GM13976 (cell line): Measurements from ENCODE around the gene DDIAS.
"Not testable (repeated sequence)": the region's sequence is repeated elsewhere in the genome, so short reads cannot be mapped to it uniquely, and the experiment has no call there.

Experiments
- DNase-seq: peaks from one replicate; pipeline ENCODE4 v3.0.0; 2012; ENCODE audit warnings: low spot score
- CTCF ChIP-seq: IDR thresholded peaks from 2 replicates; pipeline ENCODE4 v1.5.1; 2012; ENCODE audit warnings: borderline replicate concordance, mild to moderate bottlenecking; ENCODE audit not compliant: insufficient read depth; ENCODE audit errors: extremely low read depth, missing control alignments, control extremely low read depth
- in situ Hi-C: fragments of 300-500 bp; cut with MboI; formaldehyde crosslinking; loops from one replicate; pipeline ENCODE4 v1.12.0; 2022; ENCODE audit warnings: low sequenced_read_pairs, mixed read lengths, inconsistent platforms; ENCODE audit not compliant: unreplicated experiment

DDIAS gene

GRCh38 chr11:82901165-82901921, at the start of gene DDIAS:
DDIAS (plus strand) TSS chr11:82901736; CDS start chr11:82914739, 13,003 bp downstream.
- in situ Hi-C loops: loop anchor here (10.0 kb wide), 1 partner anchor 173 kb away; the partner anchor contains the start of gene RAB30
- no peak for TF ChIP-seq CTCF
- DNase-seq: peak; percentile 90

- no peak for DNase-seq
- in situ Hi-C loops: loop anchor here (25.0 kb wide), 2 partner anchors 142 to 958 kb away; no protein-coding TSS in a partner anchor
- no peak for TF ChIP-seq CTCF
These were observed 47.3 kb upstream of the DDIAS start for GRCh38 chr11:82854242-82854641.

- DNase-seq: not testable (repeated sequence)
- in situ Hi-C loops: loop anchor here (25.0 kb wide), 2 partner anchors 143 to 957 kb away; no protein-coding TSS in a partner anchor
These were observed 46.6 kb upstream of the DDIAS start for GRCh38 chr11:82854916-82855315.

GRCh38 chr11:82855616-82856015, 45.9 kb upstream of the DDIAS start:
- no peak for DNase-seq
- in situ Hi-C loops: loop anchor here (25.0 kb wide), 2 partner anchors 143 to 957 kb away; no protein-coding TSS in a partner anchor
- TF ChIP-seq CTCF: no peak

GRCh38 chr11:82857145-82857544, 44.4 kb upstream of the DDIAS start:
- in situ Hi-C loops: loop anchor here (25.0 kb wide), 2 partner anchors 145 to 955 kb away; no protein-coding TSS in a partner anchor
- no peak for TF ChIP-seq CTCF
- no peak for DNase-seq

GRCh38 chr11:82858133-82858532, 43.4 kb upstream of the DDIAS start:
- in situ Hi-C loops: loop anchor here (25.0 kb wide), 2 partner anchors 146 to 954 kb away; no protein-coding TSS in a partner anchor

More at GRCh38 chr11:82858133-82858532, 43.4 kb upstream of the DDIAS start:
- TF ChIP-seq CTCF: no peak
- DNase-seq: no peak
